ENCODE data around the gene PARM1.

Gene PARM1, protein sequence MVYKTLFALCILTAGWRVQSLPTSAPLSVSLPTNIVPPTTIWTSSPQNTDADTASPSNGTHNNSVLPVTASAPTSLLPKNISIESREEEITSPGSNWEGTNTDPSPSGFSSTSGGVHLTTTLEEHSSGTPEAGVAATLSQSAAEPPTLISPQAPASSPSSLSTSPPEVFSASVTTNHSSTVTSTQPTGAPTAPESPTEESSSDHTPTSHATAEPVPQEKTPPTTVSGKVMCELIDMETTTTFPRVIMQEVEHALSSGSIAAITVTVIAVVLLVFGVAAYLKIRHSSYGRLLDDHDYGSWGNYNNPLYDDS

DNA sequence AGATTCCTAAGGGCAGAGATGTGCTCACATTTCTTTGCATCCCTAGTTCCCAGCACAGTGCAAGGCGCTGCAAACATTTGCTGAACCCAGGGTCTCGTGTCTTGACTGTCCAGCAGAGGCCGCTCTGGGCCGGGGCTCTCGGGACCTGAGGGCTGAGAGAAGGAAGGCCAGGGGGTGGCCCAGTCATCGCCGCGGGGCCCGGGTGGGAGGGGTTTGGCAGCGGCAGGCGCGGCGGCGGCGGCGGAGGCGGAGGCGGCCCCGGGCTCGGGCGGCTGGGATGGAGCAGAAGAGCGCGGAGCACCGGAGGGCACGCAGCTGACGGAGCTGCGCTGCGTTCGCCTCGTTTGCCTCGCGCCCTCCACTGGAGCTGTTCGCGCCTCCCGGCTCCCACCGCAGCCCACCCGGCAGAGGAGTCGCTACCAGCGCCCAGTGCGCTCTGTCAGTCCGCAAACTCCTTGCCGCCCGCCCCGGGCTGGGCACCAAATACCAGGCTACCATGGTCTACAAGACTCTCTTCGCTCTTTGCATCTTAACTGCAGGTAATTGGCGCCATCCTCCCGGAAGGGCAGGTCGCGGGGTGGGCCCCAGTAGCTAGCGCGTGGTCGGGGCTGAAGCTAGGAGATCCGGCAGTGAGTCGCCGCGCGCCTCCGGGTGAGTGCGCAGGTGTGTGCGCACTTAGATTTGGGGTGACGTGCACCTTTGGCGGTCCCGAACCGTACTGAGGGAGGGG lies at the start of gene PARM1:
Gene PARM1, plus strand, starts transcription at position 285 of the 730 bp plus-strand sequence. Its CDS starts 212 bp downstream, at position 497.
- TF ChIP-seq, protein P1, sequence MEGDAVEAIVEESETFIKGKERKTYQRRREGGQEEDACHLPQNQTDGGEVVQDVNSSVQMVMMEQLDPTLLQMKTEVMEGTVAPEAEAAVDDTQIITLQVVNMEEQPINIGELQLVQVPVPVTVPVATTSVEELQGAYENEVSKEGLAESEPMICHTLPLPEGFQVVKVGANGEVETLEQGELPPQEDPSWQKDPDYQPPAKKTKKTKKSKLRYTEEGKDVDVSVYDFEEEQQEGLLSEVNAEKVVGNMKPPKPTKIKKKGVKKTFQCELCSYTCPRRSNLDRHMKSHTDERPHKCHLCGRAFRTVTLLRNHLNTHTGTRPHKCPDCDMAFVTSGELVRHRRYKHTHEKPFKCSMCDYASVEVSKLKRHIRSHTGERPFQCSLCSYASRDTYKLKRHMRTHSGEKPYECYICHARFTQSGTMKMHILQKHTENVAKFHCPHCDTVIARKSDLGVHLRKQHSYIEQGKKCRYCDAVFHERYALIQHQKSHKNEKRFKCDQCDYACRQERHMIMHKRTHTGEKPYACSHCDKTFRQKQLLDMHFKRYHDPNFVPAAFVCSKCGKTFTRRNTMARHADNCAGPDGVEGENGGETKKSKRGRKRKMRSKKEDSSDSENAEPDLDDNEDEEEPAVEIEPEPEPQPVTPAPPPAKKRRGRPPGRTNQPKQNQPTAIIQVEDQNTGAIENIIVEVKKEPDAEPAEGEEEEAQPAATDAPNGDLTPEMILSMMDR (IDR thresholded peaks at IDR 0.05): peak; percentile 64
- peak within 1 kb of the TSS; percentile 83 to 84 for H3K27ac ChIP-seq

DNA sequence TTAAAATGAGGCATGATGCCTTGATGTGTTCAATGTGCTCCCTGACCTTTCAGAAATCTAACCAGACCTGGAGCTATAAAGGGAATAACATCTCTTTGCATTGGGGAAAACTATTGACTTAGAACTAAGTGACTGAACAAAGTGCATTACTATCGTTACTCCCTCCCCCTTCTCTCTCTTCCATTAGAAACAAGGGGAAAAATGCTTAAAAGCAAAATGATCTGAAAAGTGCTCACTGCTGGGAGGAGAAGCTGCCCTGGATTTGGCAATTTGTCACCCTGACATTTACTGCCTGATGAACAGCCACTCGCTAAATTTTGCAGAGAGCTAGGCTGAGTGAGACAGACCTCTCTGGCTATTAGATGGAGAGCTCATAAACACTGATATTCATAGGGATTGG lies 48.6 kb upstream of the PARM1 start:
- no peak overlapping the region for H3K27ac ChIP-seq
- no peak for DNase-seq (ENCODE audit: low spot score)
- H3K4me3 ChIP-seq: no peak overlapping the region
- TF ChIP-seq, protein P1 (IDR thresholded peaks at IDR 0.05): no peak

More for the DNA sequence above, at the start of gene PARM1:
- peak within 1 kb of the TSS; percentile 73 for H3K4me3 ChIP-seq
- peak; percentile 94 for DNase-seq (ENCODE audit: low spot score)

DNA sequence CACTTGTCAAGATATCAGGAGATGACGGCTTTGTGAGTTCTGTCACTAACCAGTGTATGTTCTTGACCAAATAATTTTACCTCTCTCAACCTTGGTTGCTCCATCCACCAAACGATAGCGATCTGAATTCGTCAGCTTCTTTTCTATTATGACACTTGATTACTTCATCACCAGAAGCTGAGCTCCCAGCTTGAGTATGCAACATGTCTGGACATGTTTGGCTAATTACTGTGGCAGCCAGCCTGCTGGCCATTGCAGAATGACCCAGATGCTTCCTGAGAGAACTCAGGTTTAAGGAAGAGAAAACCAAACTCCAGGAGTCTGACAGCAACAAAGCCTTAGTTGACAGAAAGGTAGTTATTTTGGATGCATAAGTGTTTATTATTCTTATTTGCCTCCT lies 46.4 kb upstream of the PARM1 start:
- no peak overlapping the region for H3K27ac ChIP-seq
- no peak for DNase-seq (ENCODE audit: low spot score)
- TF ChIP-seq, protein P1 (IDR thresholded peaks at IDR 0.05): no peak
- no peak overlapping the region for H3K4me3 ChIP-seq

DNA sequence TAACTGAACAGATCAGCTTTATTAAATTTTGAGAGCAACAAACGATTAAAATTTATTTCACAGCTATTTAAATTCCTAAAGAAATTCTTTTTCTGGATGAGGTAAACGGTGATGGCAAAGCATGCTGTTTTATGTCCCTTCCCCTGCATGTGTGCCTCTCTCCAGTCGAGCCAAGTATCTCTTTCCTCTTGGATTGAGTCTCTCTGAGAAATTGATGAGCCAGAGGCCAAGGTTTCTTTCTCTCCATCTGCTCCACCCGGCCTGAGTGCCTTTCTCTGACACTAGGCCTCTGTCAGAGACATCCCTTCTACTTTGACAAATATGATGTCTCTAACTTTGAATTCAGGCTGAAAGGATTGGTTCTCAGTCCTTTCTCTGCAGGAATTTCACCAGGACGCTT lies 42.6 kb upstream of the PARM1 start:
- TF ChIP-seq, protein P1 (IDR thresholded peaks at IDR 0.05): no peak
- no peak overlapping the region for H3K4me3 ChIP-seq
- no peak overlapping the region for H3K27ac ChIP-seq
- DNase-seq (ENCODE audit: low spot score): no peak

DNA sequence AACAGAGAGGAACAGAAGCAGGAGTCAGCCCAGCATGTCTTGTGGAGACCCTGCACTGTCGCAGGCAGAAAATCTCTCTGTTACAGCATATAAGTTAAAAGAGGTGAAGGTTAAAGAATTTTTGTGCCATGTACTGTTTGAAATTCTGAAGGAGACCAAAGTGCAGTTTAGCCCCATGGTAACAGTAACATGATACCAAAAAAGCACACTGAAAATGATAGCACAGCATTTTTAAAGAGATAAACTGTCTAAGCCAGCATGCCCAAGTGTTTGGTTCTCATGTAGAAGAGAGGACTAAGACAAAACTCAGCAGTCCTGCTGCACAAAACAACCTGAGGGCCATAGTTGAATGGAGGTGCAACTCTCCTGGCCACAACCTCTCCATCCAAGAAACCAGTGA lies 41.9 kb upstream of the PARM1 start:
- DNase-seq (ENCODE audit: low spot score): no peak
- H3K4me3 ChIP-seq: no peak overlapping the region
- H3K27ac ChIP-seq: no peak overlapping the region
- TF ChIP-seq, protein P1 (IDR thresholded peaks at IDR 0.05): no peak

DNA sequence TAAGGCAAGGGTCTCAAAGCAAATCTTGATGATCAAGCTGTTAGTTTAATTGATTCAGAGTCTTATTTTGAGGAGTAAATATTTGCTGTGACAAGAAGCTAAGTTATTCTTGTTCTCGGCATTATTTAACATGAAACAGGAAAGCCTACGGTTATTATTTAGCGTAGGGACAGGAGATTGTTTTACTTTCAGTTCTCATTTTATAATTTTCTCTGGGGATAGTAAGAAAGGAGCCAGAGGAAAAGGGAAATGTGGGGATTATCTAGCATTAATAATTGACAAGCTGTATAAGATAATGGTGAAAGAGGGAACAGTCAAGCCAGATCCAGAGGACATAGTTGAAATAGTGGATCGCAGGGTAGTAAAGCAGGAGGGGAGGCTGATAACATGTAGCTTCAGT lies 39.7 kb upstream of the PARM1 start:
- H3K27ac ChIP-seq: no peak overlapping the region
- TF ChIP-seq, protein P1 (IDR thresholded peaks at IDR 0.05): no peak
- DNase-seq (ENCODE audit: low spot score): no peak
- H3K4me3 ChIP-seq: peak overlapping the region; percentile 53
